NCI-H146 treated with DMSO at 0.1 percent for 48 hours (cell line): ENCODE results near the gene CLP1.
"Not testable (repeated sequence)": the region's sequence is repeated elsewhere in the genome, so short reads cannot be mapped to it uniquely, and the experiment has no call there.

ENCODE experiments used
- DNase-seq: peaks from one replicate; lab custom pipeline; 2025; ENCODE audit not compliant: unreplicated experiment; lab: John Stamatoyannopoulos, UW

Gene CLP1

DNA sequence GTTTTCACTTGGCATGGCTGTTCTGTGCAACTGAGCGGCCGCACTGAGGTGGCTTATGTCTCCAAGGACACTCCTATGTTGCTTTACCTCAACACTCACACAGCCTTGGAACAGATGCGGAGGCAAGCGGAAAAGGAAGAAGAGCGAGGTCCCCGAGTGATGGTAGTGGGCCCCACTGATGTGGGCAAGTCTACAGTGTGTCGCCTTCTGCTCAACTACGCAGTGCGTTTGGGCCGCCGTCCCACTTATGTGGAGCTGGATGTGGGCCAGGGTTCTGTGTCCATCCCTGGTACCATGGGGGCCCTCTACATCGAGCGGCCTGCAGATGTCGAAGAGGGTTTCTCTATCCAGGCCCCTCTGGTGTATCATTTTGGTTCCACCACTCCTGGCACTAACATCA, 2.1 kb downstream of the CLP1 start:
- DNase-seq, result no peak

DNA sequence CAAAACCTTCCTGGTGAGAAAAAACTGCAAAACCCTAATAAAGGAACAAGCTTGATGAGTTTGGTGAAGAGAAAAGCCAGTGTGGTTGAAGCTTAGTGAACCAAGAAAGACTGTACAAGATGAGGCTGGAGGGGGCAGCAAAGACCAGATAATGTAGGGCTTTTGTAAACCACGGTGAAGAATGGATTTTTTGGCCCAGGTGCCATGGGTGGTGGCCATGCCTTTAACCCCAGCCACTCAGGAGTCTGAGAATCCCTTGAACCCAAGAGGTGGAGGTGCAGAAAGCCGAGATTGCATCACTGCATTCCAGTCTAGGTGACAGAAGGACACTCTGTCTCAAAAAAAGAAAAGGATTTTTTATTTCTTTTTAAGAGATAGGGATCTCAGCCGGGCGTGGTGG, 5.3 kb downstream of the CLP1 start:
- DNase-seq, result no peak

DNA sequence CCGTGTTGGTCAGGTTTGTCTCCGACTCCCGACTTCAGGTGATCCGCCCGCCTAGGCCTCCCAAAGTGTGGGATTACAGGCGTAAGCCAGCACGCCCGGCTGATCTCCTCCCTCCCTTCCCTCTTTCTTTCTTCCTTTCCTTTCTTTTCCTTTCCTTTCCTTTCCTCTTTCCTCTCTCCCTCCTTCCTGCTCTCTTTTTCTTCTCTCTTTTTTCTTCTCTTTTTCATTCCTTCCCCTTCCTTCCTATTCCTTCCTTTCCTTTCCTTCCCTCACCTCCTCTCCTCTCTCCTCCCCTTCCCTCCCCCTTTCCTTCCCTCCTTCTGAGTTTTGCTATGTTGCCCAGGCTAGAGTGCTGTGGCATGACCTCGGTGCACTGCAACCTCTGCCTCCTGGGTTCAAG, 6.4 kb downstream of the CLP1 start:
- DNase-seq, result no peak

DNA sequence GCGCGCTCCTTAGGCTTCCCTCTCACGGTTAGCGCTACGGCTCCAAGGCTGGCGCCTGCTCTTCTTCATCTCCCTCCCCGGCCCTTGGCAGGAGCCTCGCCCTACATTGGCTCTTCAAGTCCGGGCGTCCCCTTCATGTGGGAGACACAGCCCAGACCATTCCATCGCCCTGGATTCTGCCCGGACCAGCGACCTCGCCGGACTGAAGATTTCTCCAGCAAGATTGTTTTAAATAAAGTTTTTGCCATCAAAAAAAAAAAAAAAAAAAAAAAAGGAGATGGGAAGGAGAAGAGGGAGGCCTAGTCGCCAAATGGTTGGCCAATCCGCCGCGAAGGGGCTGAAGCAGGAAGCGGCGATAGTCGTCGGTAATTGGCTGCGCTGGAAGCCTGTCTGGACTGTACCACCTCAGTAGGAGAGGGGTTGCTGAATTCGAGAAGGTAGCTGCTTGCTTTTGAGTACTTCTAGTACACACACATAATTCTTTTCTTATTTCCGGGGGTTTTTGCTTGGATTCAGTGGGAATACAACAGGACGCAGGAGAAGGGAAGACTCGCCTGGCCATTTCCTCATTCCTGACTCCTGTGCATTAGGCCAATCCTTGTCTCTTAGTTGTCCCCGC, 9.7 kb downstream of the CLP1 start:
- peak; percentile 99 for DNase-seq

DNA sequence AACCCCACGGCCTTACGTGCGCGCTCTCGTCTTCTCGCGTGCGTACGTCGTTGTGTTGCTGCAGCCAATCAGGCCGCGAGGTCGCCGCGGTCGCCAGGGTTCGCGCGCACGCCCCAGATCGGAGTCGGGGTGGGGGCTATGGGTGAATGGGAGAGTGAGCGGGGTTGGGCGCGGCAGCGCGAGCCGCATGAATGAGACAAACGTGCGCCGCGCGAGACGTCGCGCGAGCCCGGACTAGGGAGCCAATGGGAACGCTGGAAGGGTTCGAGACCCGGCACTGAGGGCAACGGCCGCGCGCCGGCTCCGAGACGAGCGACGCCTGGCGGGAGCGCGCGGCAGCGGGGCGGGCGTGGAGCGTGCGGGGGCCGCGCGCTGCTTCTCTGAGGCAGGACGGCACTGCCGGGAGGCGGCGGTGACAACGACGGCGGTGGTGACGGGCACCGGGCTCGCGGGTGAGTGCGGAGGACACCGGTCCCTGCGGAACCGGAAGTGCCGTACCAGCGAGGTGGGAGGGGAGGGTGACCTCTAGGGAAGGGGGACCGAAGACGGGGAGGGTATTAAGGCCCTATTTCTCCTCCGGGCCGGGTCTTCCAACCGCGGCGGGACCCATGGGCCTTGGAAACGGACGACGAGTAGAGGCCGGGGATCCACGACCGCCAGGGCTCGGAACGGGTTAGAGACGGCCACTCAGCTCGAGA, 10.3 kb downstream of the CLP1 start, which contains the start of gene ZDHHC5:
ZDHHC5 (plus strand) TSS at position 379 of the 698 bp plus-strand sequence. CDS start 4,977 bp downstream, outside the sequence.
- peak; percentile 99 for DNase-seq

DNA sequence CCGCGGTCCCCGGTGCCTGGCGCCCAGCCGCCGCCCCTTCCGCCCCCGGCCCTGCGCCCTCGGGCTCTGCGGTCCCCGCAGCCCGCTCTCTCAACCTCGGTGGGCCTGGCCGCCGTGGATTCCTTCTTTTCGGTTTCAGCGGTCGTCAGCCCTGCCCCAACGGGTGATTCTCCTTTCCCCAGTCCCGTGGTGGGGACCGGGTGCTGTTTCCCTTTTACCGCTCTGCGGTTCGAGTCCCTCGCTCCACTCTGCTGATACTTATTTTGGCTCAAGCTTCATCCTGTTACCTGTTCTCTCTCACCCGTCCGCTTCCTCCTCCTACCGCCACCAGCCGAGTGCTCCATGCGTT, 10.8 kb downstream of the CLP1 start:
- no peak for DNase-seq

DNA sequence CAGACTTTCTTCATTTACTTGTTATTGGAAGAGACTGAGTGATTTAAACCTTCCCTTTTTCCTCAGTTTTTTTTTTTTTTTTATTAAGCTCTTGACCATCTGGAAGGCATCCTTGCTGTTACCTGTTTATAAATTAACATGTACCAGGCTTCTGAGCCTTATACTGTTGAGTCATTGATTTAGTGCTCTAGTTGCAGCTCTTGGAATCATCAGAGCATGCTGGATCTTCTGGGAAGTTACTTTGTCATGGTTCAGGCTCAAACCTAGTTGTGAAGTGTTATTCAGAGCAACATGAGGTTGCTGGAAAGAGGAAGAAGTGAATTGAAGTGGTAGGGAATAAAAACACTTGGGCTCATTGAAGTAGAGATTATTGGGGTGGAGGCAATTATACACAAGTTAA, 16.7 kb downstream of the CLP1 start:
- DNase-seq, result no peak

DNA sequence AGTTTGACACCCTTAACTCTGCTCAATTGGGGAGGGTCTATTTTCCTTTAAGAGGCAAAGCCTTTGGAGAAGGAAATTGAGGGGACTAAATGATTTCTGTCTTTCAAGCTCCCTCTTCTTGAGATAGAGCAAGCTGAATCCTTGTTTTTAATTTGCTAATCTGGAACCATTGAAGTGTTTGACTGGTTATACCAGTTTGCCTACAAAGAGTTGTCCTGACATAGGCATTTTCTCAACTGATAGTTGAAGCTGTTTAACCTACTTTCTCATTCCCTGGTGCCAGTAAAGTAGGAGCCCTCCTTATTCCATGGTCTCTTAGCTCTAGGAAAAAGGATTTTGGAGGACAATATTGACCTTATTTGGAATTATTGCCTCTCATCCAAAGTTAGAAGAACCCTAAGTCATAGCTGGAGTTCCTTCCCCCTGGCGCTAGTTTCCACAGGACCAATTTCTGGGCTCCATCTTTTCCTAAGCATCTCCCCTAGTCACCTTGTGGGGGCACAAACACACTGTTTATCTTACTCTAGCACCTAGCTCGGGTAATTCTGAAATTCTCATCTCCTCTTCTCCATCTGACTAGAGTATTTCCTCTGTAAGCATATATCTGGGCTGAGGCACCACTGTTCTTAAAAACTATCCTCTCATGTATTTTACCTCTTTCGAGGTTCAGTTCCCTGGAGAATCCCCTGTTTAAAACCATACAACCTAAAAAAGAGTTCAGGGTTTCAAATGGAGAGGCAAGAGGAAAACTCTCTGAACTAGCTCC, 17.8 kb downstream of the CLP1 start:
- no peak for DNase-seq

DNA sequence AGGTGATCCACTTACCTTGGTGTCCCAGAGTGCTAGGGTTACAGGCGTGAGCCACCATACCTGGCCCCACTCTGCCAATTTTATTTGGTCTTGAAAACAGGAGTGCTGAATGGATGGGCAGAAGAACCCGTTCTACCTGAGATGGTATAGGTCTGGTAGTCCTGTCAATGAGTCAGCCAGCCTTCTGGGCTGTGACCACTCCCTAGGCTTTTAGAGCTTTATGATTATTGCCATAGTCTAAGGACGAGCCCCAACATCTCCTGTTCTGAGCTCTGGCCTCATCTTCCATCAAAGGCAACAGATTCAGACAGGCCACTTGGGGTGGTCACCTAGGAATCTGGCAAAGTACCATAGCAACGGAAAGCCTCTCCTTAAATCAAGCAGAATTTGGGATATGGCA, 21.8 kb downstream of the CLP1 start:
- DNase-seq, result no peak

DNA sequence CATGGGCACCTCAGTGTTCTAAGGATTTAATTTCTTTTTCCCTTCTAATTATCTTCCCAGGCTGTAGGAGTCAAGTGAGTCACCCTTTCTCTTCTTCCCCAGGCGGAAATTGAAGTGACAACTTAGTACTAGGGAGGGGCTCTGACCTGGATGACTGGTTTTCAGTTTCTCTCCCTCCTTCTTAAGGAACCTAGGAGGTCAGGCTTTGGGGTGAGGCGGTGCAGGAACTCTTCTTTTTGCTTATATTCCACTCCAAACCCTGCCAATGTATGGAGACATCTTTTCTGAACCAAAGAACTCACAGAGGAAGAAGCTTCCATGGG, 23.0 kb downstream of the CLP1 start:
- DNase-seq, result no peak

DNA sequence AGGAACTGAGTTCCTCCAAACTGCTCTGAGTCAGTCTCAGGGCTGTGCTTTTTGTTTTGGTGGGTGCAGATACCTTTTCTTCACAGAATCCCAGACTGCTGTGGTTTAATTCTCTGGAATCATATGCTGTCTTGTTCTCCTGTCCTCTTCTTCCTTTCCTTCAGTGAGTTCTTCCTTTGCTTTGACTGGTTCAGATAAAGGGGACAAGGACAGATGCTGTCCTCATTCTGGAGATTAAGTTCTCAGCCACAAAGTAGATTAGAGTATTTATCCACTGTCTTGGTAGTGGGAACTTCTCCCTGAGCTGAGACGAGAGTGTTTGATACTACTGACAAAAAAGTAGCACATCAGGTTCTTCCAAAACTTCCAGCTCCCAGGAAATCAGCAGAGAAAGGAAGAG, 23.6 kb downstream of the CLP1 start:
- no peak for DNase-seq

DNA sequence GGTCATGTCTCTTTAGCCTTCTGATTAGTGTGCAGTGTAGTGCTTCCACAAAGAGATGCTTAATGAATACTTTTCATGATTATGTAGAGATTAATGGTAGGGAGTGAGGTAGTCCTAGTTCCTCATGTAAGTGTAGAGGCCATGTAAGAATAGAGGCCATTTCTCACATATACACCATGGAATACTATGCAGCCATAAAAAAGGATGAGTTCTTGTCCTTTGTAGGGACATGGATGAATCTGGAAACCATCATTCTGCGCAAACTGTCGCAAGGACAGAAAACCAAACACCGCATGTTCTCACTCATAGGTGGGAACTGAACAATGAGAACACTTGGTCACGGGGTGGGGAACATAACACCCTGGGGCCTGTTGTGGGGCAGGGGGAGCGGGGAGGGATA, 32.9 kb downstream of the CLP1 start:
- DNase-seq, result not testable (repeated sequence)

DNA sequence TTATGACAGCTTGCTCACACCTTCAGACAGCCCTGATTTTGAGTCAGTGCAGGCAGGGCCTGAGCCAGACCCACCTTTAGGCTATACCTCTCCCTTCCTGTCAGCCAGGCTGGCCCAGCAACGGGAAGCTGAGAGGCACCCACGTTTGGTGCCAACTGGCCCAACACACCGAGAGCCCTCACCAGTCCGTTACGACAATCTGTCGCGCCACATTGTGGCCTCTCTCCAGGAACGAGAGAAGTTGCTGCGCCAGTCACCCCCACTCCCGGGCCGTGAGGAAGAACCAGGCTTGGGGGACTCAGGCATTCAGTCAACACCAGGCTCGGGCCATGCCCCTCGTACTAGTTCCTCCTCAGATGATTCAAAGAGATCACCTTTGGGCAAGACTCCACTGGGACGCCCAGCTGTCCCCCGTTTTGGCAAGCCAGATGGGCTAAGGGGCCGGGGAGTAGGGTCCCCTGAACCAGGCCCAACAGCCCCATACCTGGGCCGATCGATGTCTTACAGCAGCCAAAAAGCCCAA, 41.3 kb downstream of the CLP1 start:
- DNase-seq, result no peak

DNA sequence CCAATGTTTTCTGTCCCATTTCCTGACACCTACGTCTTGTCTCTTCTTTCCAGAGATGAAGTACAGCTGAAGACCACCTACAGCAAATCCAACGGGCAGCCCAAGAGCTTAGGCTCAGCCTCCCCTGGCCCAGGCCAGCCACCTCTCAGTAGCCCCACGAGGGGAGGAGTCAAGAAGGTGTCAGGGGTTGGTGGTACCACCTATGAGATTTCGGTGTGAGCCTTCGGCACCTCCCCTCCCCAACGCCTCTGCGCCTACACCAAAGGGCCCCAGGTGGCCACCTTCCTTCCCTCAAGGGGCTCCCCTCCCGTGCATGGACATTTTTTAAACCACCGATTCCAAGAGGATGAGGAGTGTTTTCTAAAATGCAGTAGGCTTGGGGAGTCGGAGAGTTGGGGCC, 42.3 kb downstream of the CLP1 start:
- DNase-seq, result no peak

DNA sequence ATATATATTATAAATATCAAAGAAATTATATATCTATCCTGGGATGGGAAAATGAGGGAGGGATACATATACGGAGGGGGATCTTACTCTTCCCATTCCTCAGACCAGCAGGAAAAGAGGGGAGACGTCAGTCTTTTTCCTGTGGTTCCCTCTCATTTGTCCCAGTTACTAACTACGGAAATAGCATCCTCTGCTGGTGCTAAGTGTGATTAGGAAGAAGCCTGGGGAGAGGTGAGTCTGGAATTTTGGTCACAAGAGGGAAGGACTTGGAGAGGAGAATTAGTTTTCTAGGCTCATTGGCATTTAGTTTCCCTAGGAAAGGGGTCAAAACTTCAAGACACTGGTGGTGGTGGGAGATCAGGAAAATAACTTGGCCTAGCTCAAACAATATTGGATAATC, 42.9 kb downstream of the CLP1 start:
- DNase-seq, result no peak

DNA sequence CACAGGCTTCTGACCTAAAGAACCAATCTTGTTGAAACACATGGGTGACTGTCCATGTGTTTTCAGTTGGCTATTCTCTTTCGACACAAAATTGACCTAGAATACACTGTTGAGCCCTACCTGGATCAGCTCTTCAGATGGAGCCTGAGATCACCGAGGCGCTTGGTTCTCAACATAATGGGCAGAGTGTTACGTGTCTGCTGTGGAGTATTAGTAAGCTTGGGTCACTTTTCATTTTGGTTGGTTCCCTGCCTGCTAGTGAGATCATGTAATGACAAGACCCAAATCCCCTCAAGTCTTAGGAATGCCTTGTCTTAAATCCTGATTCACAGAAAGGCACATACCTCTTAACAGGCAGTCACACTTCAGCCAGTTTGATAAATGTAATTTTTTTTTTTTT, 45.8 kb downstream of the CLP1 start:
- no peak for DNase-seq

DNA sequence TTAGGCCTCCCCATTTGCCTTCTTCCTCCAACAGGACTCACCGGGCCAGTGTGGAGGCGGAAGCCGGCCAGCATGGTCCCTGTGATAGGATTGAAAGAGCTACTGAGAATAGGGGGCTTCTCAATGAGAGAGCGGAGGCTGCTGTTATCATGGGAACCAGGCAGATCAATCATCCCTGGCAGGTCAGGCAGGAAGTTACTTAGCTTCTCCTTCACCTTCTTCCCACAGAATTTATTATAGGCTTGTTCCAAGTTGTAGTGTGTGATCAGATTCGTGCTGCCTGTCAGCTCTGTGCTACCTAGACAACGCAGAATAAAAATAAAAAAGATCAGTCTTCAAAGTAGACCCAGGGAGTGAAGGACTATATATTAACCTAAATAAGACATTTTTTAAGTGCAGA, 47.4 kb downstream of the CLP1 start:
- no peak for DNase-seq

DNA sequence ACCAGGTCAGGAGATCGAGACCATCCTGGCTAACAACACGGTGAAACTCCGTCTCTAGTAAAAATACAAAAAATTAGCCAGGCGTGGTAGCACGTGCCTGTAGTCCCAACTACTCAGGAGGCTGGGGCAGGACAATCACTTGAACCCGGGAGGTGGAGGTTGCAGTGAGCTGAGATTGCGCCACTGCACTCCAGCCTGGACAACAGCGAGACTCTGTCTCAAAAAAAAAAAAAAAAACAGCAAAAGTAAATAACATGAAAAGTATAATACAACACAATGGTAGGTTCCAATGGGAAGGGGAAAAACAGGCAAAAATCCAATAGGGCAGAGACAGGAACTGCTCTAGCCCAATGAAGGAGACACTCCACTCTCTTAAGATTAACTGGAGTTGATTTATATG, 47.9 kb downstream of the CLP1 start:
- DNase-seq, result not testable (repeated sequence)

DNA sequence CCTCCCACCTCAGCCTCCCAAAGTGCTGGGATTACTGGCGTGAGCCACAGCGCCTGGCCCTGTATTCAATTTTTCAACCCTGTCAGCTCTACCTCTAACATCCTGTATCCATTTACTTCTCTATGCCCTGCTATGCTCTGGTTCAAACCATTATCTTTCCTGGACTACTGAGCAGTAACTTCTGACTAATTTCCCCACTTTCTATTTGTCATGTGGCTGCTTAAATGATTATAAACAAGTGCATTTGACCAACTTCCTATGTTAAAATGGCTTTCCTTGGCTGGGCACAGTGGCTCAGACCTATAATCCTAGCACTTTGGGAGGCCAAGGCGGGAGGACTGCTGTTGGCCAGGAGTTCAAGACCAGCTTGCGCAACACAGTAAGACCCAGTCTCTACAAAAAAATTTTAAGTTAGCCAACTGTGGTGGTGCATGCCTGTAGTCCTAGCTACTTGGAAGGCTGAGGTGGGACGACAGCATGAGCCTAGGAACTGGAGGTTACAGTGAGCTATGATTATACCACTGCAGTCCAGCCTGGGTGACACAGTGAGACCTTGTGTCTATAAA, 52.3 kb downstream of the CLP1 start:
- no peak for DNase-seq
